ENCODE measurements around the gene NT5DC1.

NT5DC1 gene

DNA sequence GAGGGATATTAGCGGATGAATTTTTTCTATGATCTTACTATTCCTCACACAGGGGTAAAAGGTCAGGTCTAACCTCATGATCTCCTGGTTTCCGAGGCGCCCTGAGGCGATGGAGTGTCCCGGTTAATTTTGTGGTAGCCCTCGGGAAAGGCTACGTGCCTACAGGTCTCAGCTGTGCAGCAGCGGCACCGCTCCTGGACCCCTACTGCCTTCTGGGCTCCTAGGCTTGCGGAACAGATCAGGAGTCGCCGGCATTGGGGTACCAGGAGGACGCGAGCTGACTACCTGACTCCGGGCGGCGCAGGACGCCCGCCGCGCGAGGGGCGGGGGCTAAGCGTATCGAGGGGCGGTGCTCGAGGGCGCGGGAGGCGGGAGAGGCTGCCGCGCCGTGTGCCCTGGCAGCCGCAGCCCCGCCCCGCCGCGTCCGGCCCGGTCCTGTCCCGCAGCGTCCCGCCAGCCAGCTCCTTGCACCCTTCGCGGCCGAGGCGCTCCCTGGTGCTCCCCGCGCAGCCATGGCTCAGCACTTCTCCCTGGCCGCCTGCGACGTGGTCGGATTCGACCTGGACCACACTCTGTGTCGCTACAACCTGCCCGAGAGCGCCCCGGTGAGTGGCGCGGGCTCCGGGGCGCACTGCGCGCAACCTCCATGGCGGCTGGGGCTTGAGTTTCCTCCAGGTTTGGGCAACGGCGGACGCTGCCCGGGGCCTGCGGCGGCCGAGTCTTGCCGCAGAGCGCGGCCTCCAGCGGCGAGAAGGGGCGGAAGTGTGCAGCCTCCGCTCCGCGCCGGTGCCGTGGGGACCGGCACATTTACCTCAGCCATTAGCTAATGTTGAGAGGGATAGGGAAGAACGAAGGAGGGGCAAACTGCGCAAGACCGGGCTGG lies at the start of gene NT5DC1:
Gene NT5DC1, plus strand, starts transcription at position 435 of the 883 bp plus-strand sequence. Its CDS starts 78 bp downstream, at position 513.
- DNase-seq, result peak; percentile 61

DNA sequence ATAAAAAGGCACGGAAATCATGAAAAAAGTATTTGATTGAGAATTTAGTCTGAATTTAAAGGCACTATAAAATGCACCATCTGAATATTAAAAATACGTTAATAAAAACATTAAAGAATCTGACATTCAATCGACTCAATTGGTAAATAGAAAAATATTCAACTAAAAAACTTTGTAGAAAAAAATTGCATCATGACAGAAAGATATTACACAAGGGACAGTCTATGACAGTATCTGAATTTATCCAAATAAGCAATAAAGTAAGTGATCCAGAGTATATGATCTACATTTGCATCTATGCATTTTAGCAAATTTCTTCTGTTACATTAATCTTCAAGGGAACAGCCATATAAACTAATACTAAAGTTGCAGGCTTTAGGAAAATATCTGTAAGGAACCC lies 49.4 kb upstream of the NT5DC1 start:
- no peak for DNase-seq

DNA sequence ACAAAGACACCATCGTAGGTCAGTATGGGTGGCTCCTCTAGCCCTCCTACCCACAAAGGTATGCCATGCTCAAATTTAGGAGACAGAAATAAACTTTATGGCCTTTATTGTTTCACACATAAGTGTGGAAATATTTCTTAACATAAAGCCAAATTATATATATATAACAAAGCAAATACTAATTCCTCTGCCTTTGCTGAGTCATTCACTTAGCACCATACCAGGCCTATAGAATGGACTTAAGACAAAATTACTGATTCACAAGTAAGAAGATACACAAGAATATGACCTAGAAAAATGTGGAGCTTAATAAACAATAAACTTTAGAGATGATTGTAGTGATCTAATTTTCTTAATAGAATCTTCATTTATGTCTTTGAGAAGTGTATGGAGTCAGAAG lies 45.1 kb upstream of the NT5DC1 start:
- no peak for DNase-seq

DNA sequence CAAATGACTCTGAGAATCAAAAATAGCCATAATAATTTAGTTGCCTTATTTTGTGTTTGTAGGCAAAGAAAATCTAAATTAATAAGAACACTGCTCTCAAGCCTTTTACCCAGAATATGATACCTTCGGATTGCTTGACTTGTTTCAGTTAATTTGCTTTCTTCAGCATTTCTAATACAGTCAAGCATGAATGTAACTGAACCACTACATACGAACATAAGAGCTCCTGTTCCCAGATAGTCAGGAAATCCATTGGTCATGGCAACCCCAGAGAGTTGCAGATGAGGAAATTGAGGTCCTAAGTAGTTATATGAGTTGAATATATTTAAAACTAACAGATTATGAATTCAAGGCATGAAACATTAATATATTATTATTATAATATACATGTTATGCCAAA lies 42.9 kb upstream of the NT5DC1 start:
- DNase-seq, result no peak

DNA sequence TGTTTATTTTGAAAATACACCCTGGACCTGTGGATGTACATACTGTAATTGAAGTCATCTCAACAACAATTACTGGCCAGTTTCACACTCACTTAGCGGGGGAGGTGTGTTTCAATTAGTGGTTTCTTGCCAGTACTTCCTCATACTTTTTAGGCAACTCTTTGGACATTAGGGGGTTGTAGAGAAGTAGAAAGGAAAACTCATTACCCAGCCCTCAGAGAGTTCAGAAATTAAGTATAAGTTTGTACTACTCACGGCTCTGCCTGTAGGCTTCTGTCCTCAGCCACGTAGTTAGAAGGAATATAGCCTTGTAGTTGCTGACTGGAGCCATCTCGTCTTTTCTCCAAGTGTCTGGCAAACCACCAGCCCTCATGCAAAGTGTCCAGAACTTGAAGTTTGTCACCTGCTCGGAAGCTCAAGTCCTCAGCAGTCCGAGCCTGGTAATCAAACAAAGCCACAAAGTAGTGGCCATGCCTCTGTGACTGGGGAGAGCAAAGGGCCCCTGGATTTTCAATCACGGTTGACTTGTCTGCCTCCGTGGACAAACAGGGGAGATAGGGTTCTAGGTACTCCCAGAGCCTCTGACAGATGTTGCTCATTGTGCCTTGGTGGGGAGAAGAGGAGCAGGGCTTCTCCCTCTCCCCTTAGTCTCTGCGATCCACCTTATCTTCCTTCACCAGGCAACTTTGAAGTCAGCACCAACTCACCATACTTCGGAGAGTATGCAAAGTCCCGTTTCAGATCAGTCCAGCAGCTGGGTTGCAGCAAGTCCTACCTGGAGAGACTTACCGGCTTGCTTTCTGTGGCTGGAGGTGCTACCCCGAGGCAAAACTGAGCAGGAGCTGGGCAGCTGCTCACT lies 40.7 kb upstream of the NT5DC1 start:
- no peak for DNase-seq

DNA sequence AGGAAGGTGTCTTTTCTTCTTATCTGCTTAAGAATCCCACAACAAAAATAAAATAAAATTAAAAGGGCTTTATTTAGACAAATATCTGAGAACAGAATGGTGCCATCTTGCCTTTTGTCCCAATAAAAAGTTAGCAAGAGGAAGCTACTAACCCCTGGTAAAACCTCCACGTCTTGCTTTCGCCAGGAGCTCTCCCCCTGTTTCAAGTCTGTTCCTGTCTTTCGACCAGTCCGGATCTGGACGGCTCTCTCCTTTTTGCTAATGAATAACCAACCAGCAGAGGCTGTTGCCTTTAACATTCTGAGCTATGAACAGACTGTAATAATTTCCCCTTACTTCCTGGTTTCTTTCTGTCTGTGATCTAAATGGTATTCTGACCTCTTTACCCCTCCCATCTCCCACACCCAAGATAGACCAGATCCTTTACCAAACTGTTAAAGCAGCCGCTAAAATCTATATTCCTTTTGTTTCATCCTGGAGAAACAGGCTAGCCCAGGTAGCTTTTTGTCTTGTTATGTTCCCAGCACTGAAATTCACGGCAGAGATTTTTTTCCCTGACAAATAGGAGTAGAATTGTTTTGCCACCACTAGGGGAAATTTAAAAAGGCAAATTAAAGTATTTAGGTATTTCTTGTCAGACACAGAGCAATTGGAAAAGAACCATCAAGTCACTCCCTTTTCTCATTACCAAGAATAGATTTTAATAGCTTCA lies 39.9 kb upstream of the NT5DC1 start, which contains the start of gene FRK:
Gene FRK, minus strand, starts transcription at position 320 of the 712 bp plus-strand sequence. CDS start 580 bp downstream, outside the sequence.
- DNase-seq, result no peak

DNA sequence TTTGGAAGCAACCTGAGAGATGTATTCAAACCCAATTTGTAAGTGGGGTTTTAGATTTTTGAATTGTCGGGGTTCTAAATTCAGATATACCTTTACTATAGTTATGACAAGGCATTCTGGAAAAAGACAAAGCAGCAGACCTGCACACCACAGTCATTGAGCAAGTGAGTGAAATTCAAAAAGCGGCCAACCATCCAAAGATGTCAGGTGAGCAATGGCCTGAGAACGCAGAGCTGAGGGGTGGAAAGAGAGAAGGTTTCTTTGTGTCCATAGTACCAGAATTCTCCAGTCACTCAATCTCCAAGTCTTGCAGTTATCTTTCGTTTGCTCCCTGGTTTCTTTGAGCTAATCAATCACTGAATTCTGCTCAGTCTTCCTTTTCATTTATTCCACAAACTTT lies 38.2 kb upstream of the NT5DC1 start:
- no peak for DNase-seq

DNA sequence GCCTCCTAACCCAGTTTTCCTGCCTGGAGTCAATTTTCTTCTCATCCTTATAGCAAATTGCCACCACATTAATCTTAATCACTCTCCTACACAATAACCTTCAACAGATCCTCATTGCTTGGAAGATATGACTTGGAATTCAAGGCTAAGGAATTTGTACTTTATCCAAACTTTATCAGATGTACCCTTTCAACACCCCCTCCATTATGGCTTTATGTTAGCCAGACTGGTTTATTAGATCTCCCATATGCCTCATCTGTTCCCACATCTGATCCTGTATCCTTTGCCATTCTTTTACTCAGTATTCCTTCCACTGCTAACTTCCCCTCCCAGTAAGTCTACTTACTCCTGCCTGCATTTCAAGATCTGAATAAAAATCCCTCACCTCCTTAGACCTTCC lies 36.0 kb upstream of the NT5DC1 start:
- no peak for DNase-seq

DNA sequence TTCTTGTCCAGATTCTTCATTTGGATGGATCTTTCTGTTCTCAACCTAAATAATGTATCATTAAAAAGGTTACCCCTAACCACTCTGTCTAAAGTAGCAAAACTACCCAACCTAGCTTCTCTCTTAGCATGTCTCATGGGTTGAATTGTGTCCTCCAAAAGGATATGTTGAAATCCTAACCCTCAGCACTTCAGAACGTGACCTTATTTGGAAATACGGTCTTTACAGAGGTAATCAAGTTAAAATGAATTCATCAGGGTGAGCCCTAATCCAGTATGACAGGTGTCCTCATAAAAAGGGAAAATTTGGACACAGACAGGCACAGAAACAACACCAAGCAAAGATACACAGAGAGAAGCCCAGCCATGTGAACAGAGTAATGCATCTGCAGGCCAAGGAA lies 33.9 kb upstream of the NT5DC1 start:
- no peak for DNase-seq

DNA sequence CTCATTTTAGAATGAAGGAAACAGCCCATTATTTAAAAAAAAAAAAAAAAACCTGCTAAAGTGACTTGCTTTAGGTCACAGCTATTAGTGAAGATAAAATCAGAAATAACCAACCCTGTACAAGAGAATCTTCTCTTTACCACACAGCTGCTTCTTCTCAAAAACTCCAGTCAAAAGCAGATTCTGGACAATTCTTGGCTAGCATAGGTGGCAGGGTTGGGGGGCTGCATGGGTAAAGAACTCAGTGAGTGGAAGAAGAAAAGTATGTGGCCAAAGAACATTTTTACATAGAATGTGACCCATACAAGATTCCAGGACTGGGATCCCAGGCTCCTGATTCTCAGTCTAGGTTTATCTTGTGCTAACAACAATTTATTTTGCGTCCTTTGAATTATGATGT lies 30.6 kb upstream of the NT5DC1 start:
- no peak for DNase-seq

DNA sequence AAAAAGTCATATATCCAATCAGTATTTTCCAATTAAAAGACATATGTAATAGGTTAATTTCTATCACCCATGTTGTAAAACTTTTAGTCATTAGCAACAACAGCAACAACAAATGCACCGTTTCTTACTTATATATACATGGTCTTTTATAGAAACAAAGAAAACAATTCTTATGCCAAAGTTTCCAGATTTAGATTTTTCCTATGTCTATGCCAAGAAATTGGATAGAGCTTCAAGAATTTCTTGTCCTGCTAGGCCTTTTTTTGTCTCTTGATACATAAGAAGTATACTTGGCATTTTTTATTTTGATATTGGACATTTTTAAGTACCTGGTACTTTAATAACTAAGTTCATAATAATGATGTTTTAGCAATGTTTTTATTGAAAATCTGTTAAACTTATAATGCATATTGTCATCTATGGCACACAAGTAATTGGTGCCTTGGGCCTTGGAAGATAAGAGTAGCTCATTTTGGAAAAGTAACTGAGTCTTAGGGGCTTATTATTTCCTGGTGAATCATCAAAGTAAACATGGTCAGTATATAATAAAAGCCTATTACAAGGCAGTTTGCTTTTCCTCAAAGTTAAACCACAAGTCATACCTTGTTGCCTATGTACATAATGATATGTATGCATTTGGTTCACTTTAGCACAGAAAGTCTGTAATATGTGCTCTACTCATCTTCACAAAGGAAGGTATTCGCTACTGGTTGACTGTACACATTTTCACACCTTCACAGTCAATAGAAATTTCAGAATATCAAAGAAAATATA lies 29.9 kb upstream of the NT5DC1 start:
- DNase-seq, result no peak

DNA sequence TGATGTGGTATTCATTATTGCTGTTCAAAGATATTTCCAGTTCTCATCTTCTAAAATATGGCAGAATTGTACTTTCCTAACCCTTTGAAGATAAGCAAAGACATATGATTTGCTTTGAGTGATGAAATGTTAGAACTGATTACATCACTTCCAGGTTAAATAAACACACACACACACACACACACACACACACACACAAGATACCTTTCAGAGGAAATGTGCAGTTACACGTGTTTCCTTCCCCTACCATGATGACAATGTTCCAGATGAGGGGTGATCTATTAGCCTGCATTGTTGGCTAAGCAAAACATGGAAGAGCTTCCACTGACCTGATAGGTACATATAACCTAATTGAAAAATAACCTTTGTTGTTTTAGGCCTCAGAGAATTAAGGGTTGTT lies 28.3 kb upstream of the NT5DC1 start:
- DNase-seq, result no peak

DNA sequence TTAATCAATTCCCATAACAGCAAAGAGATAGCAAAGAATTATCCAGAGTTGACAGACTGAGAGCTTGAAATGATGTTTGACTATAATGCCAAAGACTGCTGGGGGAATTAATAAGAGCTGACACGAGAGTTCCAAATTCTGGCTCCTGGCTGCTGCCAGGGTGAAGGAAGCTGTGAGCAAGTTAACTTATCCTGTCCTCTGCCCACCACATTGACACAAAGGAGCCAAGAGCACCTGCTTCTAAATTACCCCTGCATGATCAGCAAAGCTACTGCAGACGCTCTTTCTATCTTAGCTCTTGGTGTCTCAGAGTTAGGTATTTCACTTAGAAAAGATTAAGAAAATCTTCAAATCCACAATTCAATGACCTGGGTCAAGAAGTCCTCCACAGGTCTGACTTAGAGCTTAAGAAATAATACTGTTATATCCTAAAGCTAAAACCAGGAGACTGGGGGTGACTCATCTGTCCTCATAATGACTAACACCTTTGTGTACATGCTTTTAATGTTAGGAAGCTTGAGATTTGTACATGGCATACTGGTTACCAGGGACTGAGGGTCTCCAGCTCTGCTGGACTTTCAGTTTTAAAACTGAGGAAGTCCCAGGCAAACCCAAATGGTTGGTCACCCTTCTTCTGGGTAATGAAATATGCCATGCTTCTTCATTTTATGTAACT lies 26.8 kb upstream of the NT5DC1 start:
- DNase-seq, result no peak

DNA sequence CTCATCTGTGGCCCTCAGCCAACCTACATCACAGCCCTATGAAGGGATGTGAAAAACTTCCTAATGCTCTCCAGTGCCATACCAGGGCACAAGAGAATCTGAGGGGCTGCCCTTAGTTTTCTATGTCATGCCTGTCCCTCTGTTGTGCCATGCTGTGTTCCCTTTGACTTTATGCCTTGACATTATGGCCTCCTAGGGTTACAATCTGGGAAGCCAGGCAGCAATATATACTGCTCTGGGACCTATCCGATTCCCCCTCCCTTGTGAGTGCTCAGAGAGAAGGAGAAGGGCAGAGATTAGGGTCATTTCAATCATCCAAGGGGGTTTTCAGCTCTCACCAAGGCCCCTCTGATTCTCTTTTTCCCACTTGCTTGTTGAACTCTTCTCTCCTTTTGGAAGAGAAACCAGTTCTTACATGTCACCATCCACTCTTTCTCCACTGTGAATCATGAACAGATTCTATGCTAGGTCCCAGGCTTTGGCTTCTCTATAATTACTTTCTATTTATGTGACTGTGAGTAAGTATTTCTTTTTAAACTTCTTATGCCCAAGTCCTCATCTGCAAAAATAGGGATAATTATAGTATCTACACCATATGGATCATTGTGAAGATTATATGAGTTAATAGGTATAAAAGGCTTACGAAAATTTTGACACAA lies 25.8 kb upstream of the NT5DC1 start:
- no peak for DNase-seq

DNA sequence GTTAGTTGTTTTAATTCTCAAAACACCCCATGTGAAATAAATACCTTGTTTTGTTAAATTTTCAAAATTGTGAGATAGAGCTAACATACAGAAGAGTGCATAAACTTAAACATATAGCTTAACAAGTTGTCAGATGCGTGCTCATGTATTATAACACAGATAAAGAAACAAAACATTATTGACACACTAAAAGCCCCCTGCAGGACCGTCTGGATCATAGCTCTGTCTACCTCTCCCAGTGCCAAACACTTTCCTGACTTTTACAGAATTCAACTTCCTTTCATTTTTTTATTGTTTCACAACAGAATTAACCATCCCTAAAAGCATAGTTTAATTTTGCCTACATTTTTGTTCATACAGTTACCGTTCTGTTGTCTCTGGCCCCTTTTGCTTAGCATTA lies 22.1 kb upstream of the NT5DC1 start:
- DNase-seq, result no peak

DNA sequence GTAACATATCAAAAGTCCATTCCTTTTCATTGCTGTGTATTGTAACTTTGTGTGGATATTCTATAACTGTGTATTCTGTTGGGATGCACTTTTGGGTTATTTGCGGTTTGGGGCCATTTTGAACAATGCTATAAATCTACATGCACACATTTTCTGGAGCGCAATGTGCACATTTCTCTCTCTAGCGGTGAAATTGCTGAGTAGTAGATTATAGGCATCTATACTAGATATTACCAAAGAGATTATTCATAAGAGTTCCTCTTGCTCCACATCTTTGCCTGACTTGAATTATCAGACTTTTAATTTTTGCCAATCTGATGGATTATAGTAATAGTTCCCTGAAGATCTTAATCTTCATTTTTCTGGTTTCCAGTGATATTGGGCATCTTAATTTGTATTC lies 21.7 kb upstream of the NT5DC1 start:
- DNase-seq, result no peak

DNA sequence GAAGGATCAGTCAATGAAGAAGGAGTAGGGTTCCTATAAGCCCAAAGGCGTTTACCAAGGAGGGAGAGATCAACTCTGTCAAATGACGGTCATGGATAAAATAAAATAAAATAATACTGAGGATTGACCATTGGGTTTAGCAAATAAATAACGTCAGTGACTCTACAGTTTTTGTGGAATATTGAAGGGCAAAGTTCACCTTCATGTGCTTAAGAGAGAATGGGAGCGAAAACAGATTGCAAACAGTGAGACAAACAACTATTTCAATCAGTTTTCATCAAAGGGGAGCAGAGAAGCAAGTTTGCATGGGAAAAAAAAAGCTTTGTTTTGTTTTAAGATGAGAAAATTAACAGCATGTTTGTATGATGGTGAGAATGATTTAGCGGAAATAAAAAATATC lies 17.6 kb upstream of the NT5DC1 start:
- no peak for DNase-seq

DNA sequence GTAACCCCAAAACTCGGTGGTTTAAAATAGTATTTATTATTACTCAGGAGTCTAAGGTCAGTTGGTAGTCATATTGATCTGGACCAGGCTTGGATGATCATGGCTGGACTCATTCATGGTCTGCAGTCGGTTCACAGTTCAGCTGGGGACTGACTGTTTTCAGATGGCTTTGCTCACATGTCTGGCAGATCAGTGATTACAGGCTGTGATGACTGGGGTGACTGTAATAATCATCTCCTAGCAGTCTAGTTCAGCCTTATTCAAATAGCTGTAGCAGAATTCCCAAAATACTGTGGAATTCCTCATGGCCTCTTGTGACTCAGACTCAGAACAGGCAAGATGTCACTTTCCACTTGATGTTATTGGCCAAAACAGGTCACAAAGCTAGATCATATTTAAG lies 16.4 kb upstream of the NT5DC1 start:
- DNase-seq, result no peak

DNA sequence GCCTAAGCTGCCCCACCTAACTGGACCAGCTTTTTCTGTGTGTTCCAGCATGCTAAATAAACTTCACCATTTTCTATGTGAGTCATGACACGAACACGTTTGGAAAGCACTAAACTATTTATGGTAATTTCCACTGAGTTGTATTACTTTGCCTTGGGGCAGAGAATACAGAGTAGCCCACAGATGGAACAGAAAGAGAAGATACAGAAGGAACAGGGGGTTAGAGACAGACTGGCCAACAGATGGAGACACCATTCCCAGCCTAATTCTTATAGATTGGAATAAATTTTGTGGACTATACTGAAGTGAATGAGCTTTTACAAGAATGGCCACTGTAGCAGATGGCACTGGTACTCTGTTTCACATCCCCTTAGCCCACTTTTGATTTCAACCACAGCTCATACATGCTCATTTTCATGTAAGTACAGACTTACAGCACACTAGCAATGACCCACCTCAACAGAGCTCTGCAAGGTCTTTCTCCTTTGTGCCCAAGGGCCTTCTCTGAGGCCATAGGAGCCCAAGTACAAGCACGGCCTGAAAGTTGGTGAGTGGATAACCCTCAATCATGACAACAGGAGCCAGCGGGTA lies 13.1 kb upstream of the NT5DC1 start:
- DNase-seq, result no peak

DNA sequence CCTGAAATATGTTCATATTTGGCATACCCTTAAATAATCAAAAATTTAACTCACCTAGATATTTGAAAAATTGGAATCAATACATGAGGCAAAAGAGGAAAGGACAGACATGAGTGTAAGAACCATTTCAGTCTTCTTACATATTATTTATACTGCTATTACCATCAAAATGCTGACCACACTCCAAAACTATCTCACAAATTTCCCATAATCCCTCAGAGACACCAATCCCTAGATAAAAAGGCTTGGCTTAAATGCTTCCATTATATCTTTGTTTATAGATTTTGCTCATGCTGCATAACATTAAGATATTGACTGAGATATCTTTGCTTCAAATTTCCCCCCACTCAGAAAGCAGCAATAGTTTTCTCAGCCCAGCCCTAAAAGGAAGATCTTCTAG lies 11.7 kb upstream of the NT5DC1 start:
- DNase-seq, result no peak

DNA sequence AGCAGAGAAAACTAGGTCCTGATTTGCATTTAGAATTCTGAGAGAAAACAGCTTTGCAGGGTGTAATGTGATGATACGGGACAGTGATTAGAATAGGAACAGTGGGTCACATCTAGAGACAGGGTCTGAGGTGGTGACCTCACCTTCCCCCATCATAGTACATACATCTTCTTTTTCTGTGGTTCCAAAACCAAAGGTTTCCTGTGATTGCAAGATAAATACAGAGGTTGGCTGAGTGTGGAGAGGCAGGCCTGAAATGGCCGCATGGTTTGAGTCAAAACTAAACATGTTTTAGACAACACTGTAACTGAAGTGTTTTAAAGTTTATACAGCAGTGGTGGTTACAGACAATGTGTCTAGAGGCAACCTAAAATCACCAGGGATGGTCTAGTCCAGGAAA lies 10.4 kb upstream of the NT5DC1 start:
- DNase-seq, result no peak

Measured in NCI-H1092 (cell line).